ENCODE data around the gene USP40. TPM values are rescaled to one million over a fixed set of nuclear protein-coding genes. Genes with fewer than 3 reads are reported as not detected.

USP40 gene
- total and polyA plus RNA-seq, 9 of the 15 experiments (the other 6 are each of a cell fraction or from before 2014, with no cell fraction given) = 5.5 to 15.0 (median 9.3) TPM

GRCh38 chr2:233456934-233457333 lies 109.6 kb downstream of the USP40 start:
- no peak overlapping the region for H3K9ac ChIP-seq (ENCODE audit: insufficient read depth in 1 of 2, low read depth in 2 of 2, low read length in 2 of 2)
- no peaks in the 10 kb centered on the region for H3K9me3 ChIP-seq (replicated peaks; ENCODE audit: control insufficient read depth, insufficient read depth, low read depth, low read length)
- FAIRE-seq (no peak), ATAC-seq (no peak), DNase-seq (ENCODE audit: extremely low read depth in 1 of 4, low spot score in 3 of 4) (no peak)
- H3K4me1 ChIP-seq (replicated peaks in 1 of 2; ENCODE audit: control insufficient read depth in 2 of 2, insufficient read depth in 2 of 2, low read length in 2 of 2) = peaks cover 4% of the 10 kb centered on the region in 2 experiments; a peak in 3 of 5 replicates
- no peak overlapping the region for H3K27ac ChIP-seq (ENCODE audit: extremely low read depth, low read depth, low read length)
- ChIA-PET POLR2A (no interaction called here), CTCF (ENCODE audit: low intra/inter-chr PET ratio) (no interaction called here)
- H4K20me1 ChIP-seq (replicated peaks; ENCODE audit: control insufficient read depth, insufficient read depth, low read length) = no peaks in the 10 kb centered on the region
- 93% methylated on average over 3 of the region's 5 CpGs for WGBS (ENCODE audit: insufficient coverage, low coverage, missing lambda C conversion rate)
- no peaks in the 10 kb centered on the region for H3K27me3 ChIP-seq (ENCODE audit: control insufficient read depth in 2 of 2, insufficient read depth in 2 of 2, low read length in 2 of 2)
- intact Hi-C loops (cut with micrococcal nuclease) (no loop called here), in situ Hi-C loops (cut with MboI) (no loop called here)
- no TSS peak for BruUV-seq (replicated peaks)
- no peaks in the 10 kb centered on the region for H3K9me1 ChIP-seq (ENCODE audit: control insufficient read depth, insufficient read depth, low read length)
- no peak overlapping the region for H3K4me2 ChIP-seq (ENCODE audit: insufficient read depth, low read length)
- H3K79me2 ChIP-seq (ENCODE audit: control insufficient read depth, insufficient read depth, low read length) = no peaks in the 10 kb centered on the region
- H3K4me3 ChIP-seq = no peak overlapping the region
- peaks cover 54% of the 10 kb centered on the region; the same call in 2 of the 3 replicates for H3K36me3 ChIP-seq (ENCODE audit: control insufficient read depth, insufficient read depth, low read length)
- no peak overlapping the region for H2AFZ ChIP-seq (ENCODE audit: low read depth, low read length)
- TF ChIP-seq ARID3B (CRISPR knock-in tag; IDR thresholded peaks at IDR 0.05; ENCODE audit: borderline replicate concordance) (no peak), HMG20B (CRISPR knock-in tag; IDR thresholded peaks at IDR 0.05) (no peak), ATF6 (CRISPR knock-in tag; IDR thresholded peaks at IDR 0.05) (no peak), SMAD1 (IDR thresholded peaks at IDR 0.05; ENCODE audit: low read depth, low read length, partially characterized antibody) (no peak), STAG1 (CRISPR knock-in tag; IDR thresholded peaks at IDR 0.05; ENCODE audit: borderline replicate concordance) (no peak), HMG20A (CRISPR knock-in tag; conservative IDR thresholded peaks at IDR 0.05) (no peak), DDX20 (tag; IDR thresholded peaks at IDR 0.05; ENCODE audit: low read depth) (no peak), ZNF518B (CRISPR knock-in tag; IDR thresholded peaks at IDR 0.05) (no peak), SRSF1 (IDR thresholded peaks at IDR 0.05; ENCODE audit: low read depth, low read length) (no peak), BACH1 (tag; IDR thresholded peaks at IDR 0.05) (no peak), ZNF696 (CRISPR knock-in tag; conservative IDR thresholded peaks at IDR 0.05) (no peak), DLX4 (CRISPR knock-in tag; IDR thresholded peaks at IDR 0.05) (no peak)
